PC-9 (cell line): Measurements from ENCODE around the gene IL18RAP.

ENCODE experiments used
- EZH2 ChIP-seq: fragments of 200-600 bp; sonication (generic); IDR thresholded peaks from 2 replicates; pipeline ENCODE4 v1.8.0; 2017; ENCODE audit warnings: antibody characterized with exemption, low read depth
- TF ChIP-seq, protein P1 (sequence below): fragments of 200-600 bp; sonication (generic); conservative IDR thresholded peaks from 2 replicates; pipeline ENCODE4 v1.6.1; 2017; ENCODE audit warnings: mixed run types, antibody characterized with exemption, mild to moderate bottlenecking, moderate library complexity

DNA sequence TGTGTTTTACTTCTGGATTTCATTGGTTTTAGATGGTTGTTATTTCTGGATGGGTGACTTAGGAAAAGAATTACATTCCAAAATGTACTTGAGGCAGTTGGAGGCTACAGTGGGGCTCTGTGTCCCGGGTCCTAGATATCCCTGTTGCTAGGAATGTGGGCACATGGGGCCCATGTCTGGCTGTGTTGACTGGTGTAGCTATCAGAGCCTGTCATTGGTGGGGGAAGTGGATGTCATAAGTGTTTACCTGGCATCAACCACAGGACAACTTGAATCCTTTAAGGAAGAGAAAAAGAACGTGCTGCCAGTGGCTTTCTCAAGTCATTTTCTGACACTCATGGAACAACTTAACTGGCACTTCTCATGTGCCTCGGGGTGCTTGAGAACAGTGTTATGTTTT, 37.0 kb upstream of the IL18RAP start:
- TF ChIP-seq, protein P1, sequence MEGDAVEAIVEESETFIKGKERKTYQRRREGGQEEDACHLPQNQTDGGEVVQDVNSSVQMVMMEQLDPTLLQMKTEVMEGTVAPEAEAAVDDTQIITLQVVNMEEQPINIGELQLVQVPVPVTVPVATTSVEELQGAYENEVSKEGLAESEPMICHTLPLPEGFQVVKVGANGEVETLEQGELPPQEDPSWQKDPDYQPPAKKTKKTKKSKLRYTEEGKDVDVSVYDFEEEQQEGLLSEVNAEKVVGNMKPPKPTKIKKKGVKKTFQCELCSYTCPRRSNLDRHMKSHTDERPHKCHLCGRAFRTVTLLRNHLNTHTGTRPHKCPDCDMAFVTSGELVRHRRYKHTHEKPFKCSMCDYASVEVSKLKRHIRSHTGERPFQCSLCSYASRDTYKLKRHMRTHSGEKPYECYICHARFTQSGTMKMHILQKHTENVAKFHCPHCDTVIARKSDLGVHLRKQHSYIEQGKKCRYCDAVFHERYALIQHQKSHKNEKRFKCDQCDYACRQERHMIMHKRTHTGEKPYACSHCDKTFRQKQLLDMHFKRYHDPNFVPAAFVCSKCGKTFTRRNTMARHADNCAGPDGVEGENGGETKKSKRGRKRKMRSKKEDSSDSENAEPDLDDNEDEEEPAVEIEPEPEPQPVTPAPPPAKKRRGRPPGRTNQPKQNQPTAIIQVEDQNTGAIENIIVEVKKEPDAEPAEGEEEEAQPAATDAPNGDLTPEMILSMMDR, result no peak
- TF ChIP-seq EZH2, result no peak
